EH (cell line): ENCODE results near the gene FNBP1.

Experiments used
- DNase-seq: peaks from one replicate; pipeline ENCODE4 v3.0.0-alpha.2; 2015; ENCODE audit warnings: low read depth

The FNBP1 gene

DNA sequence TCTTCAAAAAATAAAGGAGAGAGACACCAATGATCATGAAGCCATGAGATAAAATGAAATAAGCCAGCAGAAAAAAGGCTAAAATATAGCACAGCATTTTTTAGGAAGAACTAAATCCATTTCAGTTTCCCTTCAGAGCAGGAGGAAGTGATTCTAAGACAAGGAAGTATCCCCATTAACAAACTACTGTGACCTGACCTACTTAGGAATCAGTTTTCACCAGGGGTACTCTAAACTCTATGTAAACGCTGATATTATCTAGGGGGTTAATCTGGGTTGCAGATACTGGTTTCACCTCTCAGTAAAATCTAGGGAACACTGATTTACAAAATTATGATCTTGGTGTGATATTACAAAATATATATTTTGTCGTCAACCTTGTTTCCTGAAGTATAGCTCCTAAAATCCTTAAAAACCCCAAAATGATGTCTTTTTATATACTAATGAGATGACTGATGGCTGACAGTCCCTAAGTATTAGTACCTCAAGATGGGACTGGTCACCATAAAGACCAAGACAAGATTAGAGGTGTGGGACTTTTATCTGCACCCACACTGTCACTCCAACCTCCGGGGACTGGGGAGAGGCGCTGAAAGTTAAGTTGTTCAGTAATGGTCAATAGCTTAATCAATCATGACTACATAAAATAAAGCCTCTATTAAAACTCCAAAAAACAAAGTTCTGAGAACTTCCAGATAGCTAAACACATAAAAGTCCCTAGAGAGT lies 2.9 kb upstream of the FNBP1 start:
- no peak for DNase-seq

DNA sequence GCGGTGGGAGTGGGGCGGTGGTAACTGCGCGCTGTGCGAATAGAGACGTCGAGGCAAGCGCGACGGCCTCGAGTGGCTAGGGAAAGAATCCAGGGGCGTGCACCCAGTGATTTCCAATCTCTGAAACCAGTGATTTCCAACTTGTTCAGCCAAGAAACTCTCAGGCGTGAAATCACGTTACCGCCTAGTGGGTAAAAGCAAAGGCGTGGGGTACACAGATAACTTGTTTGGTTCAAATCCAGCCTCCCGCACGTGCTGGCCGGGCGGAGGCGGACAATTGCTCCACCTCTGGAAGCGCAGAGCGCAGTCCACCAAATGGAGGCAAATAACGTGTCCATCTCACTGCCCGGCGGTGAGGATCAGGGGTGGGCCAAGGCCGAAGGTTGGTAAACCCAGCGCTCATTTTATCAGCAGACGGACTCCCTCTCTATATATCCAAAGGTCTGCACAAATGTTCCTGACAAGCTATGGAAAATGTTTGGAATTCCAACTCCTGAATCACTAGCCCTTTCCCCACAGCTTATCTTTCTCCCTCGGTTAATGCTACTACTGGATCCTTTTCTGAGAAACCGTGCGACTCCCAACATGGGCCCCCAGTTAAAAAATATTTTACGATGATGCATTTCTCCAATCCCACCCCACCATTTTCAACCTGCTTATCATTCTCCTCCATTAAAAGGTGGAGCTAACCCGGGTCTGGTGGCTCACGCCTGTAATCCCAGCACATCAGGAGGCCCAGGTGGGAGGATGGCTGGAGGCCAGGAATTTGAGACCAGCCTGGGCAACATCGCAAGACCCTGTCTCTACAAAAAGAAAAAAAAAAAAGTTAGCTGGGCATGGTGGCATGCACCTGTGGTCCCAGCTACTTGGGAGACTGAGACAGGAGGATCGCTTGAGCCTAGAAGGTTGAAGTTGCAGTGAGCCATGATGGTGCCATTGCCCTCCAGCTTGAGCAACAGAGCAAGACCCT lies 950 bp upstream of the FNBP1 start:
- peak; percentile 51 for DNase-seq

DNA sequence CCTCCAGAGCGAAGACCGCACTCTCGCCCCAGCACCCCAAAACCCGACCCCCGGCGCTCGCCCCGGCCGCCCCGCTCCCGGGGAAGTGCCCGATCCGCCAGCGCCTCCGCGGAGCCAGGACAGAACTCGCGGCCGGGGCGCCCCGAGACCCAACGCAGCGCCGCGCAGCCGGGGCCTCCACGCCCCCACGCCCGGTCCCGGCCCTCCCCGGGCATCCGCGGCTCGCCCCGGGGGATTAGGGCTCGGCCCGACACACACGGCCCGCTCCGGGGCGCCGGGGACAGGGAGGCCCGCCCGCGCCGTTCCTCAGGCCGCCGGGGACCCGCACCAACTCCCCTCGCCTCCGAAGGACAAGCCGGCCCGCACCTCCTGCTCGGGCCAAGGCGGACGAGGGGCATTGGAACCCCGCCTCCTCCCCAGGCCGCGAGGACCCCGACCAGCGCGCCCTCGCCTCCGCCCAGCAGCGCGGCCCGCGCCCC lies 544 bp downstream of the FNBP1 start:
- peak; percentile 34 for DNase-seq

DNA sequence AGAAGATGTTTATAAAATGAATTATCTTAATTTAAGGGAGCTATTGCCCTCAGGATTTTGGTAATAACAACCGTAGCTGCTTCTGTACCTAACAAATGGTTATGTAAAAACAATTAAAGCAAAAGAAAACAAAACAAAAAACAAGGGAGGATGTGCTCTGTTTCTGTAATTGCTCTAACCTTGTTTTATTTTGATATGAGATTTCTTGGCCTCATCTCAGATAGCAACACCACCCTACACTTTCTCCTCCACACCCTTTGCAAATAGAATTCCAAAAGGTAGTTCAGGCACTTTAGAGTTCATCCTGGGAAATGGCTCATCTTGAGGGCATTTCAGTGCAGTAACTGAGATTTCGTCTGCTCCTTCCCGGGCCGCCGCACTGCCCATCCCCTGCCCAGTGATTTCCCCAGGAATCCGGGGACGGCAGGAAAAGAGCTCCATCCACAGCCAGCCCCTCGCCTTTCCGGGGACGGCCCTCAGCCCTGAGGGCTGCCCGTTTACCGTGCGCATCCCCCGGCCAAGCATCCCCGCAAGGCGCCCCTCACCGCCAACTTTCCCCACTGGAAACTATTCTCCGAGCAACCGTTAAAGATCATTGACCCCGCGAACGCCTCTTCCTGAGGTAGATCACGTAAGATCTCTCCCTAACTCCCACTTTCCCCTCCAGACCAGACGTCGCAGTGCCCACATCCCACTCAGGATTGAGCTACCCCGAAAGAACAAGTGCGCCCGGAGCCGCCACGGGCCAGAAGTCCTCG lies 1.2 kb downstream of the FNBP1 start:
- DNase-seq: peak; percentile 62

DNA sequence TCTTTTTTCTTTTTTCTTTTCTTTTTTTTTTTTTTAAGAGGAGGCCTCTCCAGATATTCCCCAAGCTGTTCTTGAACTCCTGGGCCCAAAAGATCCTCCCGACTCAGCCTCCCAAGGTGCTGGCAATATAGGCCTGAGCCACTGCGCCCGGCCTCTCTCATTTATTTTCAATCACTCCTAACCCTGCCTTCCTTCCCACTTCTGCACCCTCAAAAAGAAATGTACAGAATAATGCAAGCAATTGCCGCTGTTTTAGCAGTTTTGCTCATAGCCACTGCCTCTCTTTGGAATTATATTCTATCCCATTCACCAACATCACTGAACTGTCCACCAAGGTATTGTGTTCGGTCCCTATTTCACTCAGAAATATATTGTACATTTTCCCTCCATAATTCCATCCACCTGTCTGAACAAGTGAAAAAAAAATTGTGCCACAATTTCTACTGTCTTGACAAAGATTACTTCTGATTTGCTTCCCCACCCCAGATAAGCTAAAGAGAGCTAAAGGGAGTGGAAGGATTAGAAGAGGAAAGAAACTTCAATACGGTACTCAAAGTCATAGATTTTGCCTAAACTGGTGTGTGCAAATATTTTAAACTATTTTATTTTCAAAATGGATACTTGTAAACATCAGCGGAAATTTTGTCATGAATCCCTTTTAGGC lies 1.9 kb downstream of the FNBP1 start:
- no peak for DNase-seq

DNA sequence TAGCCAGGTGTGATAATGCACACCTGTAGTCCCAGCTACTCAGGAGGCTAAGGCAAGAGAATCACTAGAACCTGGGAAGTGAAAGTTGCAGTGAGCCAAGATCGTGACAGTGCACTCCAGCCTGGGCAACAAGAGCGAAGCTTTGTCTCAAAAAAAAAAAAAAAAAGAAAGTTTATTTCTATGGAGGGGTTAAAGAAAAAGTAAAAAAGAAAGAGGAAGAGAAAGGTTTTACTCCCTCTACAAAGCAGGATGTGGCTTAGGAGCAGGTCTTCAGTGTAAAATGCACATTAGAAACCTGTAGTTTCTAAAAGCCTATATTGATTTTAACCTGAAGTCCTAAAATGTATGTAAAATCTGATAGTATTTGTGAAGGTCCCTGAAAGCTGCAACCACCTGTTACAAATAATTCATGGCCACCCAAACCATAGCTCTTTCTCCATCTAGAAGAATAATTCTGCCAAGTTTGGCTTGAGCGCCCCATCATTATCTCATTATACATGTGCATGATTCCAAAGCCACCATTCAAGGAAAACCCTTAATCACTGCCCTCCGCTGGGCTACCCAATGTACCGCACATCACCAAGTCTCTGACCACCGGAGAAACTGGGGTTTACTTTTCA lies 3.4 kb downstream of the FNBP1 start:
- DNase-seq: peak; percentile 15

DNA sequence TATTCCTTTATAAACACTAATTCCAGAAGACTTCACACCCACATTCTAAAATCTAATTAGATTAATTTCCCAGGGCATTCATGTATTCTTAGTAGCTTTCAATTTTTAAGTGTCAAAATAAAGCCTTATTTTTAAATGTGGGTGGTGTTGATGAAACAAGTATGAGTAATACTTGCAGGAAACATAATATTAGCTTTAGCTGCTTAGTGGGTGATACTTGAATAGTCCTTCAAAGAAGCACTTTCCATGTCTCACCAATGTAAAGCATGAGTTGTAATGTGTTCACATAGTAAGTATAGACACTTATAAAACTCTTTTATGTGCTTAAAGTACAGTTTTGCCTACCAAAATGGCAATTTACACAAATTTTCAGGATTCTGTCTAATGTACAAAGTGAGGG lies 6.9 kb downstream of the FNBP1 start:
- peak; percentile 57 for DNase-seq

DNA sequence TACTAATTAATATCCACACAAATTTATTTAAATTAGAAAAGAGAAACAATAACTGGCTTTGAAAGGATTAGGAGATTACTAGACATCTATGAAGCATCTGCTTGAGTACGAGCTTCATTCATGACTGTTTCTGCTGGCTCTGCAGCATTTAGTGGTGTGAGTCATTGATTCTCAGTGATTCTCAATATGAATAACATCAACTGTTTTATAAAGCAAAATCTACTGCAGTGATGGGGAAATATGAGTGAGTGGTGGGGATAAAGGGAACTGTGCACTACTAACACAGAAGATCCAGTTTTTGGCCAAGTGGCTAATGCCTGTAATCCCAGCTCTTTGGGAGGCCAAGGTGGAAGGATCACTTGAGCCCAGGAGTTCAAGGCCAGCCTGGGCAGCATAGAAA lies 8.4 kb downstream of the FNBP1 start:
- DNase-seq: peak; percentile 75

DNA sequence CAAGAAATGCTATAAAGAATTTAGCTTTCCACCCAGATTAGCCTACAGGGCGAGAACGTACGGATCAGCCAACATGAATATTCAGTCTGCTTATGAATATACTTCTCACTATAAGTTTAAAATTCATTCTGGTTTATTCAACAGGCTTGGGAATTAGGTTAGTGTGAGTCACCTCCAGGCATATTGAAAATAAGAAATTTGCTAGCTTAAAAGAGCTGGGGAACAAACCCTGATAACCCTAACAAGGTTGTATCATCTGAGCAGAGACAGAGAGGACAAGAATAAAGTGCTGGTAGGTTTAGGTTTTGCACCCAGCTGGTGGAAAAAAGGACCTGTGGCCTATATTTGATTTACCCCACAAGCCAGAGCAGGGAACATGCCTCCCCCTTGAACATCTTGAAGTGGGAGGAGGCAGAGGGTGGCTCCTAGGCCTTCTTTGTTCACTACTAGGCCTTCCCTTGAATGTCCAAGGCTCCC lies 12.3 kb downstream of the FNBP1 start:
- DNase-seq: no peak

DNA sequence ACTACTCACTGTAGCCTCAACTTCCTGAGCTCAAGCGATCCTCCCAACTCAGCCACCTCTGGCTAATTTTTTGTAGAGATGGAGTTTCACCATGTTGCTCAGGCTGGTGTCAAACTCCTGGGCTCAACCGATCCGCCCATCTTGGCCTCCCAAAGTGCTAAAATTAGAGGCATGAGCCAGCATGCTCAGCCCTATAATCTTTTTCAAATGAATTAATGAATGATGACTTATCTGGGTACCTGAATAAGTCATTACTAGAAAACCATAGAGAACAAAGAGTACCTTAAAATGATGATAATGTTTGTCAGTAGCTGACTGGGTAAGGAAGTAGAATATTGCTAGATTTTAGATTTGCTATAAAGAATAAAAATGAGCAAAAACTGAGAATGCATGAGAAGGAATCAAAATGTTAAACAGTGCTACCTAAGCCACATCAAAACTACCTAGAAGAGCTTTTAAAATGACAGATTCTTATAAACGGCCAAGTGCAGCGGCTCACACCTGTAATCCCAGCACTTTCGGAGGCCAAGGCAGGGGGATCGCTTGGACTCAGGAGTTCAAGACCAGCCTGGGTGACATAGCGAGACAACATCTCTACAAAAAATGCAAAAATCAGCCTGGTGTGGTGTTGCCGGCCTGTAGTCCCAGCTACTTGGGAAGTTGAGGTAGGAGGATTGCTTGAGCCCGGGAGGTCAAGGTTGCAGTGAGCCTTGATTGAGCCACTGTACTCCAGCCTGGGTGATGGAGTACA lies 13.6 kb downstream of the FNBP1 start:
- no peak for DNase-seq

DNA sequence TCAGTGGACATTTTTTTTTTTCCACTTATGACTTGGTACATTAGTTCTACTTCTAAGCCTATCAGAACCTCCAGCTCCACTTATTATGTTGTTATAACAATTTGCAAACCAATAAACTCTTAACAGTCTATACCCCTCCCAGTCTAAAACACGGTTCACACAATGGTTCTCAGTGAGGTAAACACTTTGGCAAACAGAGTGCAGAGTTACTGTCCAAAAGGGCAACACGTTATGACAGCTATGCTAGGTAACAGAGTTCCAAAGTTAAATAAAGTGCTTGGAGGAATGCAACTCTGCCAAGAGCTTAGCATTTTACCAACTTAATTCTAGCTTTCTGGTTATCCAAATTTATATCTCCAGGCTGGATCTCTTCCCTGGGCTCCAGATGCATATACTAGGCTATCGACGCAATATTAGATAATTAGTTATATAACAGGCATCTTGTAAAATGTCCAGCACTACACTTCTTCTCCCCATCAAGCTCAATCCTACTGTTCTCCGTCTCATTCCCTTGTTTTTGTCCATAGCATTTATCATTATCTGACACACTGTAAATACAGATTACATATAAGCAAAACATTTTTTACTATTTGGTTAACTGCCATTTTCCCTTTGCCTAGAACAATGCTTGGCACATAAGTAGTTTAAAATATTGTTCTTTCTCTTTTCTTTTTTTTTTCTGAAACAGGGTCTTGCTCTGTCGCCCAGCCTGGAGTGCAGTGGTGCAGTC lies 14.3 kb downstream of the FNBP1 start:
- DNase-seq: no peak

DNA sequence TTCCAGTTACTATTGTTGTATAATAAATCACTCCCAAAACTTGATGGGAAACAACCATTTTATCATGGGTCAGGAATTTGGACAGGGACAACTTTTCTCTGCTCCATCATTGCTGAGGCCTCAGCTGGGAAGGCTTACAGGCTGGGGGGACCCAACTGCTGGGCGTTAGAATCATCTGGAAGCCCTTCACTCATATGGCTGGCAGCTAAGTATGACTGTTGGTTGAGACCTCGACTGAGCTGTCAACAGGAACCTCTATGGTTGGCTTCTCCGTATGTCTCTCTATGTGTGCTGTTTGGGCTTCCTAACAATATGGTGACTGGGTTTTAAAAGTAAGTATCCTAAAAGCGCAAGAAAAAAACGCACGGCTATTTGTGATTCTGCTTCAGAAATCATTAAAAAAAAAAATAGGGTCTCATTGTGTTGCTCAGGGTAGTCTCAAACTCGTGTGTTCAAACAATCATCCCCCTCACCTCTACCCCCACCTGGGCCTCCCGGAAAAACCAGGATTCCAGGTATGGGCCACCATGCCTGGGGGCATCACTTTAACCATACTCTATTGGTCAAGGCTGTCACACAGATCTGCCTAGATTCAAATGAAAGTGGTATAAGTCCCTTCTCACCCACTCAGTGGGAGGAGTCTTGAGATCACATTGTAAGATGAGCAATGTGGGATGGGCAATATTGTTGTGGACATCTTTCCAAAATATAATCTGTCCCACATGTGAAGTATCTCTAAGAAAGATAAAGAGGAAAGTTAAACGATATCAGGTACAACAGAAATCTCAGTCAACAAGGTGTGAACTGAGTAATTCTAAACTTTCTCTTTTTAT lies 15.2 kb downstream of the FNBP1 start:
- DNase-seq: no peak

DNA sequence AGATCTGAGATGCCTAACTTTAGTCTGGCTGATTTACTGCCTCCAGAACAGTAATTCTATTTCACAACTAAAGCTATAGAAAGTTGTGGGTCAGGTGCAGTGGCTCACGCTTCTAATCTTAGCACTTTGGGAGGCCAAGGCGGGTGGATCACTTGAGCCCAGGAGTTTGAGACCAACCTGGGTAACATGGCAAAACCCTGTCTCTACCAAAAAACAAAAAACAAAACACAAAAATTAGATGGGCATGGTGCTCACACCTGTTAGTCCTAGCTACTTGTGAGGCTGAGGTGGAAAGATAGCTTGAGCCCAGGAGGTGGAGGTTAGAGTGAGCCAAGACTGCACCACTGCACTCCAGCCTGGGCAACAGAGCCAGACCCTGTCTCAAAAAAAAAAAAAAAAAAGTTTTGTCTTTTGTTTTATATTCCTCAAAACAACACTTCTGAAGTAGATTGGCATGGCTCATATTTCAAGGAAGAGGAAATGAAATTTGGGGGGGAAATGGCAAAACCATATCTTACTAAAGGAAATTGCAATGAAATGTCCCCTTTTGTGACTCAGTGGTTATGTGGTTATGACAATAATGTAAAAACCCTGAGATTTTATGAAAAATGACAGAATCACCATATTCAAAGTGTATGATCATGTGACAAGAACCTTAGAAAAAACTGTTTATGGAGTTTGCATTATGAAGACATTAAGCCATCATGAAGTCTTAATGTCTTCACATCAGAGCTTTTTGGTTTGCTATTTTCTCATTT lies 16.2 kb downstream of the FNBP1 start:
- no peak for DNase-seq

DNA sequence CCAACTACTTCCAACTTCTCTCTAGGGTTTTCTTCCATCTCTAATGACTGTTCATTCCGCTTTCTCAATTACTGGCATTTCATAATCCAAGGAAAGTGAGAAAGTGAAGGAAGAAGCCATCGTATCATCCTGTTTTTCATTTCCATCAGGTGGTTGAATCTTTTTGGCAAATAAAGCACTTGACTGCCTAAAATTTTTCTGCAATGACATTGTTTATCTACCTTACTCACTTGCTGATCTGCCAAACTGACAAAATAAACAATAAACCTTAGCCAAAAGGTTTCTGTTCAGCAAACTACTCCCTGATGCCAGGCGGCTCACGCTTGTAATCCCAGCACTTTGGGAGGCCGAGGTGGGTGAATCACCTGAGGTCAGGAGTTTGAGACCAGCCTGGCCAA lies 18.4 kb downstream of the FNBP1 start:
- peak; percentile 34 for DNase-seq

DNA sequence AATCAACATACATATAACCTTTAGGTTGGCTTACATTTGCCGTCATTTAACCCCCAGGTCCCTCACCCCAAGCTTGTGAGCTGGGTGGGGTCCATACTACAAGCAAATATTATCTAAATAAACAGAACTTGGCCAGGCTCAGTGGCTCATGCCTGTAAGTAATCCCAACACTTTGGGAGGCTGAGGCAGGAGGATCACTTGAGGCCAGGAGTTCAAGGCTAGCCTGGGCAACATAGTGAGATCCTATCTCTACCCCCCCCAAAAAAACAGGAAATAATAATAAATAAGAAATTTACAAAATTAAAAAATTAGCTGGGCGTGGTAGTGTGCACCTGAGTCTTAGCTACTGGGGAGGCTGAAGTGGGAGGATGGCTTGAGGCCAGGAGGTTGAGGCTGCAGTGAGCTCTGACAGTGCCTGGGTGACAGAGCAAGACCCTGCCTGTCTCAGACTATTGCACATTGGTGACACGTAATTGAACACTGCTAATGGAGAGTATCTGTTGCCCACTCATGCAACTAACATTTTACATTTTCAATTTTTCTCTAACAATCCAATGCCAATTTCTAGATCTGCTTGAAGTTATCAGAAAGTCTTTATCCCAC lies 18.9 kb downstream of the FNBP1 start:
- DNase-seq: no peak

DNA sequence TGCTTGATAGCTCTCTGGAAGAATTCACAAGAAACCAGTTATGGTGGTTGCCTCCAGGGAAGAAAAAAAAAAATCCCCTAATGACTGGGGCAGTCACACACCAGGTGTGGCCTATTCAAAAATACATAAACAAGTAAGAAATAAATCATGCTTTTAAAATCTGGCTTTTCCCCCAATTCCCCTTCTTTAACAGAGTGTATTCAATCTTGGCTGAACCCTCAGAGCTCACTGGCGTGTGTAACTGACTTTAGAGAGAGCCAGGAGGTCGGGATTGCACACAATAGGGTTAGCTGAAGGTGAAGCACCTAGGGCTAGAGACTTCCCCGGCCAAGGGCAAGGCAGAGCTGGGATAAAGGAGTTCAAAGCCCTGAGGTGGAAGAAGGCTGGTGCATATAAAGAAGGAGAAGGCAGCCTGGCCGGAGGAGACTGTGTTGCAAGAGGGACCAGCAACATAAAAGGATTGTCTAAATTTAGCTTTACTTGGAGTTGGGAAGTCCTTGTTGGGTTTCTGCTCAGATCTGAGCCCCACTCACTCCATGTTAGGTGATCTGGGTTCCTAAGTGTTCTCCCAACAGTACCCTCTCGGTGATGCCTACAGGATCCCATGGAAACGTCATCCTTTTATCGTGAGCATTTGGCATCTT lies 19.7 kb downstream of the FNBP1 start:
- no peak for DNase-seq

DNA sequence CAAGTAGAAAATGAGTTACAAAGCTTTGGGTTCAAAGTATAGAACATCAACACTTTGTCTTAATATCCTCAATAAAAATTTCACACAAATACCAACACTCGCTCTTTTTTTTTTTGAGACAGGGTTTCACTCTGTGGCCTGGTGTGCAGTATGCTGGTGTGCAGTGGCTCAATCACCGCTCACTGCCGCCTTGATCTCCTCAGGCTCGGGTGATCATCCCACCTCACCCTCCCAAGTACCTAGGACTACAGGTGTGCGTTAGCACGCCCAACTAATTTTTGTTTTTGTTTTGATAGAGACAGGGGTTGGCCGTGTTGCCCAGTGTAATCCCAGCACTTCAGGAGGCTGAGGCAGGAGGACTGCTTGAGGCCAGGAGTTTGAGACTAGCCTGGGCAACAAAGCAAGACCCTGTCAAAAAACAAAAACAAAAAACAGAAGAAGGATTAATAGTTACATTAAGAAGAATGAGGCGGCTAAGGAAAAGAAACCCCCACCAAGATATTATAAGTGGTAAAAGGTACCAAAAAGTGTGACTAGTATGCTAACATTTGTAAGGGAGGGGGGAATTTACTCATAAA lies 20.3 kb downstream of the FNBP1 start:
- no peak for DNase-seq
